Progenitor cell of endocrine pancreas (in vitro differentiated cells): Measurements from ENCODE around the gene C13orf46. TPM values are rescaled to one million over a fixed set of nuclear protein-coding genes. Genes with fewer than 3 reads are reported as not detected.

Source experiments
- DNase-seq: peaks from one replicate; pipeline ENCODE4 v3.0.0; 2021; ENCODE audit warnings: low spot score; ENCODE audit not compliant: unreplicated experiment
- H3K27ac Mint-ChIP-seq: 2 replicates; pipeline ENCODE4 v1.8.0; 2021; ENCODE audit warnings: mild to moderate bottlenecking, moderate library complexity, mixed read lengths
- H3K27me3 Mint-ChIP-seq: 2 replicates; pipeline ENCODE4 v1.8.0; 2021; ENCODE audit warnings: mixed read lengths
- H3K36me3 Mint-ChIP-seq: 2 replicates; pipeline ENCODE4 v1.8.0; 2022; ENCODE audit warnings: mixed read lengths; ENCODE audit not compliant: insufficient read depth
- H3K4me1 Mint-ChIP-seq: 2 replicates; pipeline ENCODE4 v1.8.0; 2021; ENCODE audit warnings: low read depth, mixed read lengths
- H3K4me3 Mint-ChIP-seq: 2 replicates; pipeline ENCODE4 v1.8.0; 2021; ENCODE audit warnings: low read depth, mild to moderate bottlenecking, moderate library complexity, mixed read lengths
- H3K9me3 Mint-ChIP-seq: 2 replicates; pipeline ENCODE4 v1.8.0; 2021; ENCODE audit warnings: low read depth, mixed read lengths
- CTCF ChIP-seq: fragments of 200-600 bp; sonication (generic); IDR thresholded peaks from one replicate; pipeline ENCODE4 v1.5.0; 2021; ENCODE audit warnings: antibody characterized with exemption, mild to moderate bottlenecking; ENCODE audit not compliant: unreplicated experiment
- total RNA-seq: library from RNA; stranded (reverse); gene quantifications from 2 replicates; pipeline ENCODE4 v1.2.1, GENCODE V29; 2021

Gene C13orf46
- total RNA-seq, 1 donor from 2014 or later, result 0.17 TPM

DNA sequence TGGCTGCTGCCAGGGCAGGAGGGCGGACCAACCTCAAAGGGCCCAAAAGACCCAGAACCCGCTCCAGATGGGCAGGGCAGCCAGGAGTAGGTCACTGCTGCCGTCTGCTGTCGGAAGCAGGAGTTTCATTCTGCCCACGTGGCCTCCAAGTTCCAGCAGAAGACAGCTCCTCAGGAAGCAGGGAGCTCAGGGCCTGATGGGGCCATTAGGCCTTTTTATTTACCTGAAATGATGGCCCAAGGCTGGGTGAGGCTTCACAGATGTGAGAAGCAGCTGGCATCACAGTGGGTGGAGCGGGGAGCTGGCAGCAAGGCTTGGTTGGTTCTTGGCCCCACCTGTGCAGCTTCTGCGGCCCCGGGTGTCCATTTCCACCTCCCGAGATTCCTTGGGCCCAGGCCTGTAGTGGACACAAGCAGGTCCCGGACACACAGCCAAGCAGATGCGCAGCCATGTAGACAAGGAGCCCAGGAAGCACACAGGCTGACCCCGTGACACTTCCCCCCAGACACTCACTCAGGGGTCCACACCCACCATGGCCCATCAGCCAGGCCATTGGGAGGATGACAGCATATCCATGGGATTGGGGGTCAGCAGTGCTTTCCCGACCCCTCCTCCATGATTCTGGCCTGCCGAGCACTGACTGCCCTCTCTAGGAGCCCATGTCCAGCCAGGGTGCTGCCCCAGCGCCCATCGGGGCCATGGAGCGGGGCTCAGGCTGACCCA is 26.4 kb downstream of the C13orf46 start:
- no peaks in the 10 kb centered on the region for H3K9me3 Mint-ChIP-seq
- TF ChIP-seq CTCF, result peak; percentile 29
- H3K4me3 Mint-ChIP-seq, result no peak overlapping the region
- H3K4me1 Mint-ChIP-seq, result peaks cover 7% of the 10 kb centered on the region
- H3K36me3 Mint-ChIP-seq, result no peaks in the 10 kb centered on the region
- DNase-seq, result no peak
- H3K27me3 Mint-ChIP-seq, result no peaks in the 10 kb centered on the region
- peak overlapping the region; percentile 25 for H3K27ac Mint-ChIP-seq

DNA sequence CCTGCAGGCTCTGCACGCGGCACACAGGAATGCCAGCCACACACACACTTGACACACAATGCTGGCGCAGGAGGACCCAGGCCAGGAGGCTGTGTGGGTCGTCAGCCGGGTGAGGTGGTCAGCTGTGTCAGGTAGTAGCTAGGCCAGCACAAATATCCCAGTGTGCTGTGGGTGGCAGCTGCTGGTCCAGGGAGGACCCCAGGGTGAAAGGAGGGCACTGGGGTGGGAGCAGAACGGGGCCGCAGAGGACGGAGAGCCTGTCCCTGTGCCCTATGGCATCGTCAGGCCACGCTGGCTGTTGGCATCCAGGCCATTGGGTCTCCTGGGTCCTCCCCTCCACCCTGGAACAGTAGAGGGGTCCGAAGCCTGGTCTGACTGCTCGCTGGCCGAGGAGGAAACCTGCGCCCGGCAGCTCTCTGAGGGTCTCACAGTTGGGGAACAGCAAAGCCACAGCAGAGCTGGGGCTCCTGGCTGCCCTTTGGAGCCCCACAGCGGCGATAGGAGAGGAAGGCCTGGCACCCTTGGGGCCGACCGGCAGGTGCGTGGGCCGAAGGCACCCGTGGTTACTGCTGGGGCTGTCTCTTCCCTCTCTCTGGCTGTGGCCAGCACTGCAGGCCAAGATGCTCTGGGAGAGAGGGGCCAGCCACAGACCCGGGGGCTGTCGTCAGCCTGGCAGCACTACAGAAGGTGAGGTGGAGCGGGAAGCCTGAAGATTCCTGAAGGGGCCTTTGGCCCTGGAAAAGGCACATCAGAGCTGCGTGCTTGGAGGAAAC is 27.3 kb downstream of the C13orf46 start:
- Mint-ChIP-seq H3K36me3 (no peaks in the 10 kb centered on the region), H3K4me1 (peaks cover 7% of the 10 kb centered on the region), H3K4me3 (no peak overlapping the region), H3K27me3 (no peaks in the 10 kb centered on the region), H3K9me3 (no peaks in the 10 kb centered on the region), H3K27ac (no peak overlapping the region)
- no peak for TF ChIP-seq CTCF
- DNase-seq, result no peak

- DNase-seq, result no peak
- Mint-ChIP-seq H3K9me3 (no peaks in the 10 kb centered on the region), H3K4me1 (peaks cover 7% of the 10 kb centered on the region), H3K36me3 (no peaks in the 10 kb centered on the region), H3K27ac (no peak overlapping the region), H3K27me3 (no peaks in the 10 kb centered on the region), H3K4me3 (no peak overlapping the region)
- no peak for TF ChIP-seq CTCF
These were observed 27.9 kb downstream of the C13orf46 start for GRCh38 chr13:113945857-113946408.

- no peak overlapping the region for H3K4me3 Mint-ChIP-seq
- H3K27ac Mint-ChIP-seq, result no peak overlapping the region
- H3K4me1 Mint-ChIP-seq, result peaks cover 7% of the 10 kb centered on the region
- TF ChIP-seq CTCF, result no peak
- H3K9me3 Mint-ChIP-seq, result no peaks in the 10 kb centered on the region
- H3K36me3 Mint-ChIP-seq, result no peaks in the 10 kb centered on the region
- no peaks in the 10 kb centered on the region for H3K27me3 Mint-ChIP-seq
- DNase-seq, result no peak
These were observed 29.9 kb downstream of the C13orf46 start for GRCh38 chr13:113943821-113944565.

- DNase-seq, result no peak
- no peaks in the 10 kb centered on the region for H3K9me3 Mint-ChIP-seq
- TF ChIP-seq CTCF, result no peak
- H3K27me3 Mint-ChIP-seq, result peaks cover 7% of the 10 kb centered on the region
- no peaks in the 10 kb centered on the region for H3K36me3 Mint-ChIP-seq
- H3K4me1 Mint-ChIP-seq, result peaks cover 10% of the 10 kb centered on the region
- H3K4me3 Mint-ChIP-seq, result no peak overlapping the region
- no peak overlapping the region for H3K27ac Mint-ChIP-seq
These were observed 31.2 kb downstream of the C13orf46 start for GRCh38 chr13:113942591-113943103.
